ENCODE measurements around the gene RAB11FIP5.
A peak's percentile ranks its signal among the peaks of the same experiment; 100 is the strongest.
"Not testable (repeated sequence)": the region's sequence is repeated elsewhere in the genome, so short reads cannot be mapped to it uniquely, and the experiment has no call there.

Gene RAB11FIP5

DNA sequence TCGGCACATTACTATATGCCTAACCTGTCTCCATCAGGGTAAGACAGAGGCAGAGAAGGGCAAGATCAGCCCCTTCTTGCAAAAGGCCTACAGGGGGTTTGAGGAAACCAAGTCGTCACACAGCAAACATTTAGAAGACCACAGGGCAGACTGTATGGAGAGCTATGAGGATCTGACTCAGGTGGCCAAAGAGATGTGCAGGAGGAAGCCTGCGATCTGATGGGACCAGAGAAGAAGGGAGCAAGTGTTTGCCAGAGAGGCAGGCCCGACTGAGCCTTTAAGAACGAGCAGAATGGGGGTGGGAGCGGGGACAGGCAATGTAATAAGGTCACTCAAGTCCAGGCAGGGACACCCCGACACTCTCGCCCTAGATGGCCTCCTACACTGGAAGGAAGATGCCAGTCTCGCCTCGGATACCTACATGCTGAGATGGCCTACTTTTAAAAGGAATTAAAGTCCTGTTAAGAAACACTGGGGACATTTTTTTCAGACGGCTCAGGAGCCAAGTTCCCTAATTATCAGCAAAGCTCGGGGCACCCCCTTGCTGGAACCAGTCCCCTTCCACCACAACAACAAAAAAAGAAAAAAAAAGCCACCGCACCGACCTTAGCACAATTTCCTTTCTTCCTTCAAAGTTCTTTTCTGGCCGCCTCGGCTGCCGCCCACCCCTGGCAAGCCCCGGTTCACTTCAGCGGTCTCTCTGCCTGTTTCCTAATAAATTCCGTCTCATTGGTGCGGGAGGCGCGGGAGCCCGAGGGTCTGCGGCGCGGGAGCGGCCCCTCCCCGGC is 42.7 kb downstream of the RAB11FIP5 start:
- DNase-seq, result peak; percentile 37

DNA sequence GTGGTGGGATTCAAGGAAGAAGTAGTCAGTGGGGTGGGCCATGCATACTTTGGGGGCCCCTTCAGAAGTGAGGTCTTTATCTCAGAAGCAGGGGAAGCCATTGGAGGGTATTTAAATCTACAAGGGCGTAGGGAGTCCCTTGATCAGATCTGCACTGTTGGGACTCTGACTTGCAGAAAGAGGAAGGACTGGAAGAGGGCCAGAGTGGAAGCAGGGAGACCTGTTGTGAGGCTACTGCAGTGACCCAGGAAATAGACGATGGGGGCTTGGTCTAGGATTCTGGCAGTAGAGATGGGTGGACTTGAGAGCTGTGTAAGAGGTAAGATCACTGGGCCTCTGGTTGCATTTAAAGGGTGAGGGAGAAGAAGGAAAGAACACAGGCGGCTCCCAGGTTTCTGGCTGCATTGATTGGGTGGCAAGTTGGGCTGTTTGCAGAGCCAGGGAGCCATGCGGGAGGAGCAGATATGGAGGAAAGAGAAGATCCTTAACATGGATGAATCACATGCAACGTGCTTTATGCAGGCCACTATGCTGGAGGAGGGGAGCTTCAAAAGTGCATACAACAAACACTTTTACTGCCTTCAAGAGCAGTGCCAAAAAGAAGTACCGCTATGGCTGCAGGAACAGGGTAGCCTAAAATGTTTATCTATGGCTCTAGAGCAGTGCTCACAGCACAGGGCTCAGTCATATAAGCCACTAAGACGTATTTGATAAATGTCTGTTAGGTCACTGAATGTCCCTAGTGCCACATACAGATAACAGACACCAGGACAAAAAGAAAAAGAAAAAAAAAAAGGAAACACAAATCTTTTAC is 43.5 kb downstream of the RAB11FIP5 start:
- DNase-seq, result no peak

DNA sequence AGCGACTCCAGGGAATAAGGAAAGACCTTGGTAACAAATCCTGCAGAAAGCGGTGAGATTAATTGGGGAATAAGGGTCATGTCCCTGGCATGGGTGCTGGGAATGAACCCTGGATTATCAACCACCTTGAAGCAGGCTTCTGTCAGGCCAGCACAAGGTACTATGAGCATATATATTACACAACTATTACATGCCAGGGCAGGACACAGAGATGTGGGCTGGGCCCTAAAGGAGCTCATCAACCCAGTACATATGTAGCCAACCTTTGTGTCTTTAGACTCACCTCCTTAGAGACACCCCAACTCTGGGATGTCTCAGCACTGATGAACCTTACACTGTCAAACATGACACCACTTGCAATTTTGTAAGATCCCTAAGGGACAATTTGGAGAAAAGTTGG is 44.6 kb downstream of the RAB11FIP5 start:
- no peak for DNase-seq

DNA sequence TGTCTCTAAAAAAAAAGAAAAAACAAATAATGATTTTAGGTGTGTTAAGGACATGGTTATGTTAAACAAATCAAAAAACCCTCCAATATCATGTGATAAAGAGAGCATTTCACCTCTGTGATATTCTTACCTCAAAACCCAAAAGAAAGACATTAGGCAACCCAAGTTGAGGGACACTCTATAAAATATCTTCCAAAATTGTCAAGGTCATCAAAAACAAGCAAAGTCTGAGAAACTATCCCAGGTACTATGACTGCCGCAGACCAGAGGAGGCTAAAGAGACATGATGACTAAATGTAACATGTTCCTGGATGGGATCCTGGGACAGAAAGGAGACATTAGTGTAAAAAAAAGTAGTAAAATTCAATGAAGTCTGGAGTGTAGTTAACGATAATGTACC is 45.7 kb downstream of the RAB11FIP5 start:
- DNase-seq, result no peak

DNA sequence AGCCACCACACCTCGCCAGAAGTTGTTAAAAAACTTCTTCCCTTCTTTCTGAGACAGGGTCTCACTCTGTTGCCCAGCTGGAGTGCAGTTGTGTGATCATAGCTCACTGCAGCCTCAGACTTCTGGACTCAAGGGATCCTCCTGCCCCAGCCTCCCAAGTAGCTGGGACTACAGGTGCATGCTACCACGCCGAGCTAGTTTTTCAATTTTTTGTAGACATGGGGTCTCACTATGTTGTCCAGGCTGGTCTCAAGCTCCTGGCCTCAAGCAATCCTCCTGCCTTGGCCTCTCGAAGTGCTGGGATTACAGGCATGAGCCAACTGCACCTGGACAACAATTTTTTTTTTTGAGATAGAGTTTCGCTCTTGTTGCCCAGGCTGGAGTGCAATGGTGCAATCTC is 47.7 kb downstream of the RAB11FIP5 start:
- DNase-seq, result not testable (repeated sequence)

DNA sequence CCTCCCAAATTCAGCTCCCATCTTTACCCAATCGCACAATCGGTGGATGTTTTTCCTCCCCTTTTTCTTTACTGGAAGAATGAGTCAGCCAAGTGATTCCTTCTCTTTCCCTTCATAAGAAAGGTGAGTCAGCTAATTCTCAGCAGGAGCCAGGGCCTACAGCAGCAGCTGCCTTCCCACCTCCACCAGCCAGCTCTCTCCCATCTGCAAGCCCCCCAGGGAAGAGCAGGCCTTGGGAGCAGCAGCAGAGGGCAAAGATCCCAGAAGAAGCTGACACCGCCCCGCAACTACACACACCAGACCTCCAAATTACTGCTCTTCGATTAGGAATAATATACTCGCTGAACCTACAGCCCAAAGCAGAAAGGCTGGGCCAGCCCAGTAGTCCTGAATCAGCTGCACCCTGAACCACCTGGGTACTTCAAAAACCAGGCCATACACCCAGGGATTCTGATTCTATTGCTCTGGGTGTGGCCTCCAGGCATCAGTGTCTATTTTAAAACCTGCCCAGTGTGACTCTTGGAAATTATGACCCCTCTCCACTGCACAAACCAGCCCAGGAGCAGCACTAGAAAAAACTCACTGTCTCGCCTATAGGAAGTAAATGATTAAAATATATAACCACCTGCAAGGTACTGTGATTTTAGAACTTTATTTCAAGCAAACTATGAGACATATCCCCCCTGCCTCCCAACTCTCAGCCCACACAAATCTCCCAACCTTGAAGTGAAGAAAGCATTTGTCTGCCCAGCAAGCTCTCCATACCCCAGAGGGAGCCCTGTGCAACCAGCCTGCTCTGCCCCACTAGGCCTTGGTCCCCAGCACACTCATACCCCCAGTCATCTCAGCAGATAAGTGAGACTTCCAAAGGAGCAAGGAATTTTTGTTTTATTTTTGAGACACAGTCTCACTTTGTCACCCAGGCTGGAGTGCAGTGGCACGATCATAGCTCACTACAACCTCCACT is 48.6 kb downstream of the RAB11FIP5 start:
- no peak for DNase-seq

DNA sequence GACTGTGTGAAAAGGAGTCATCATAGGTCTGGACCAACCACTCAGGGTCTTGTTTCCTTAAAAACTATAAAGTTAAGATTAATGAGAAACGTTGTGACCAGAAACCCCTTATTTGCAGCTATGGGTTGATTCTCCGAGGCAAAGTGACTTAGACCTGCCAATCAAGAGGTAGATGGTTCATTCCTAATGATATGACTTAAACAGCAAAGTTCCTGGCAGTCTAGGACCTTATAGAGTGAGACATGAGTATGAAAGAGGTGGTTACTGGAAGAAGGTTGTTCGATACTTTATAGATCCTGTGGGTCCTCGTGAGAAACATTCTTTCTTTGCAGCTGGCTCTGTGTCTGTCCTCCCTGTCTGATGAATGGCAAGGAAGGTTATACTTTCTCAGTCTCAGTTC is 49.3 kb downstream of the RAB11FIP5 start:
- no peak for DNase-seq

DNA sequence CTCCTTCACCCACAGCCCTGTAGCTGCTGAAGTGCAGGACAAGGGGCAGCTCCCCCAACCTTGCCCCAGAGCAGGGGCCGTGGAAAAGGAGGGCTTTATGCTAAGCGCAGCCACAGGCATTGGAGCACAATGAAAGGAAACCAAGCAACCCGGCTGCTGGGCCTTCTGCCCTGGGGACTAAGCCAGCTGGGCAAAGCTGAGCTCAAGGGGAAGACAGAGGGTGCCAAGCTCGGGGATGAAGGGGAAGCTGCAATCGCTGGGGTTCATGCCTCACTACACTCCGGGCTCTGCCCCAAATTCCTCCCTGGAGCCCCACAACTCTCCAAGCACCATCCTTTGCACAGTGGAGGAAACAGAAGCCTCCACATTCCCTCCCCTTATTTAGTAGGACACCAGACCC is 53.6 kb downstream of the RAB11FIP5 start:
- DNase-seq, result no peak

DNA sequence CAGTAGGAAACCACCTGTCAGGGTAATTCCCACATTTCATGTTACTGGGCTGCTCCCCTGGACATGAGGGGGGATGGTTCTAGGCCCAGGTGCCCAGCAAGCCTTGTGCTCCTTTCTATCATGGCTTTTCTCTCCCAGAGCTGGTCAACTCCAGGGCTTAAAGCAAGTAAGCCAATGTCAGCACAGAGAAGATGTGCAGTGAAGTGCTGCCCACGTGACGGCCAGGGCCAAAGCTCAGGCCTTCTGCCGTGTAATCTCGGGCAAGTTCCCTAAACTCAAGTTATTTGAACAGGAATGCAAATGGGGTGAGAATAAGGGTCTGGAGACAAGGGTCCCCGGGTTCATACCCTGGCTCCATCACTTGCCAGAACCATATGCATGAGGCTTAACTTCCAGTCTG is 57.8 kb downstream of the RAB11FIP5 start:
- no peak for DNase-seq

DNA sequence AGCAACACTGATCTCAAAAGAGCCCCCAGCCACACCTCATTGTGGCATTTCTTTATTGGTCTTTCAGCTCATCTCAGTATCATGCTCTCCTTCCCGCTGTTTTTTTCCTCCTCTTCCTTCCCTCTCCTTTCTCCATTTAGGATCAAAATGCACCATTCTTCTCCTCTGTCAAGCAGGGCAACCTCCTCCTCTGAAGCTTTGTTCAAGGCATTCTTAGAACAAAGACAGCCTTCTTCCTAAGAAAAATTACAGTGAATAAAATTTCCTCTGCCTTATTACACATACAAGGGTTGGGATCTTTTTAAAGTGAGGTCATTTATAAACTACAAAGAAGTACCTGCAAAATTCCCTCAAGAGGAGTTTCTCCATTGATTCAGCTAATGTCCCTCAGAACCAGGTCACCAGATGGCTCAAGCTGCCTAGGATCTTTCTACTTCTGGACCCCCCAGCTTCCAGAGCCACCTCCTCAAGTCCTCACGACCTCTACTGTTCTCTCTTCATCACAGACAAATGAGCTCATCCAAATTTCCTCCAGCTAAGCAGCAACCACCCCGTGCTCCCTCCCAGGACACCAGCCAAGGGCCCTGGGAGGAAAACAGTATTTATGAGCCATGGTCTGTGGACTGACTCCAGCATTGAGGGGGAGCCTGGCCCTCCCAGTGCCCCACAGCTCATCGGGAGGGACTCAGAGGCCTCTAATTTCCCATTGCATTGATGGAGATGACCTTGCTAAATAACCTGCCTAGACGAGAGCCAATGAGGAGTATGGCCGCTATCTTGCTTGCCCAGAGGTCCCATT is 59.2 kb downstream of the RAB11FIP5 start:
- no peak for DNase-seq

DNA sequence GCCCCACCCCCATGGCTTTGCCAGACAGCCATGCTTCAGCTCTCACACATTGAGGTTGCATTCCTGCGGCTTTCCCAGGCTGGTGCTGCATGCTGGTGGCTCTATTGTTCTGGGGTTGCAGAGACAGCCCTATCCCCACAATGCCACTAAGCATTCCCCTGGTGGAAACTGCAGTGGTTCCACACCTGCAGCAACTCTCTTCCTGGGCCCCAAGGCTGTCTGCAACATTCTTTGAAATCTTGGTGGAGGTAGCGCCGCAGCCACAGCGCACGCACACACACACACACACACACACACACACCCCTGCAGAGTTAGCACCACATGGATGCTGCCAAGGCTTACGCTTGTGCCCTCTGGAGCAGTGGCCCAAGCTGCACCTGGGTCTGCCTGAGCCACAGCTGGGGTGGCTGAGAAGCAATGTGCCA is 62.6 kb downstream of the RAB11FIP5 start:
- no peak for DNase-seq

DNA sequence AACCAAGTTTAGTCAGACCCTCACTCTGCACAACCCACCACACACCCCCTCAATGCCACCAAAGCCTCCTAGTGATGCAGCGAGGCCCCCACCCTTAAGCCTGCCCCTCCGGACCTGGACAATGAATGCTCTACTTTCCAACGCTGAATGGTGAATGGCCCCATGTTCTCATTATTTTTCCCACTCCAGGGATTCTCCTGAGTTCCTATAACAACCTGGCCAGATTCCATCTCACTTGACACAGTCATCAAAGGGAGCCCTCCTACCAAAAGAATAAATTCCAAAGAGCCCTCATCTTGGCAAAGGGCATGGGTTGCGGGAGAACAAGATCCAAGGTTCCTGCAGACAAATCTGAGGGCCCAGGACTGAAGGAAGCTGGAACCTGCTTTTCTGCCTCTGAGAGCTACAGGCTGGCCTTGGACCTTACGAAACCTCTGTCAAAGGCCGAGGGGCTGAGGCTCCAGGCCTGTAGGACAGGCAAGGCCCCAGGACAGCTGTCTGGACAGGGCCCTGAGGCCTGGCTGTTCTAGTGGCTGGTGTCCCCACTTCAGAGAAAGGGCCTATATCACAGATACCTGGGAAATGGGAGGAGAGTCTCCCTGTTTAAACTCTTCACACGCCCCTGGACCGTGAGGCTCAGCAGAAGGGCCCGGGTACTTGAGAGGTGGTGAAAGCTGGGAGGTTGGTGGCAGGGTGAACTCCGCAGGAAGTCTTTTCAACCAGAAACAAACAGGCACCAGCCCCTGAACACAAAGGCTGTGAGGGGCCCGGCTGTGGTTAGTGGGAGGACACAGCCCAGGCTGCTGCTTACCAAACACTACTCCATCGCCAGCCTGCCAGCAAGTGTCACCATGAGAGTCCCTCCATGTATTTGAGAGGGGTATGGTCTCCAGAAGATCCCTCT is 68.6 kb downstream of the RAB11FIP5 start:
- no peak for DNase-seq

DNA sequence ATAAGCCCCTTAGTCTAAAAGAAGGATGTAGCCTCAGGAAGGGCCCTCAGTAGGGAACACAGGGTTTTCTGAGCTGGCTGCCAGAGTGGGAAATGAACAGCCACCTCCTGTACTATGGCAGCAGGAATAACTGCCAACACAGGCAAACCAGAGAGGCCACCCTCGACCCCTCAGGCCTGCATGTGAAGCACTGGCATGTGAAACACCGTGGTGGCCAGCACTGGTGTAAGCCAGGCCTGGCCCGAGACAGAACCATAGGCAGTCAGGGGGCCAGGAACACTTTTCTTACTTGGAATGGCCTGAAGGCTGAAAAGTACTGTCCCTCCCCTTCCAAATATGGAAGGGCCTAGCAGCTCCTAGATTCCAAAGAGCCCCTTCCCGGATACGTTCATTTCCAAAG is 69.5 kb downstream of the RAB11FIP5 start:
- DNase-seq, result no peak

DNA sequence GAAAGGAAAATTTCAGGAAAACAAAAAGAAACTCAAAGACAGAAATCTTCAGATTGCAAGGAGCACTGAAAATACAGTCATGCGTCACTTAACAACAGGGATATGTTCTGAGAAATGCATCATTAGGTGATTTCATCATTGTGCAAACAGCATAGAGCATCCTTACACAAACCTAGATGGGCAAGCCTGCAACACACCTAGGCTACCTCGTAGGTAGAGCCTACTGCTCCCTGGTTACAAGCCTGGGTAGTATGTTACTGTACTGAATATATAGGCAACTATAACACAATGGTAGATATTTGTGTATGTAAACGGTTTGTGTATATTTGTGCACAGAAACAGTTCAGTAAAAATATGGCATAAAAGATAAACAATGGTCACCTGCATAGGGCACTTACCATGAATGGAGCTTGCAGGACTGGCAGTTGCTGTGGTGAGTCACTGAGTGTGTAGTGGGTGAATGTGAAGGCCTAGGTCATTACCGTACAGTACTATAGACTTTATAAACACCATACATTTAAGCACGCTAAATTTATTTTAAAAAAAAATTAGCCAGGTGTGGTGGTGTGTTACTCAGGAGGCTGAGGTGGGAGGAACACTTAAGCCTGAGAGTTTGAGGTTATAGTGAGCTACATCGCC is 74.7 kb downstream of the RAB11FIP5 start:
- DNase-seq, result no peak

DNA sequence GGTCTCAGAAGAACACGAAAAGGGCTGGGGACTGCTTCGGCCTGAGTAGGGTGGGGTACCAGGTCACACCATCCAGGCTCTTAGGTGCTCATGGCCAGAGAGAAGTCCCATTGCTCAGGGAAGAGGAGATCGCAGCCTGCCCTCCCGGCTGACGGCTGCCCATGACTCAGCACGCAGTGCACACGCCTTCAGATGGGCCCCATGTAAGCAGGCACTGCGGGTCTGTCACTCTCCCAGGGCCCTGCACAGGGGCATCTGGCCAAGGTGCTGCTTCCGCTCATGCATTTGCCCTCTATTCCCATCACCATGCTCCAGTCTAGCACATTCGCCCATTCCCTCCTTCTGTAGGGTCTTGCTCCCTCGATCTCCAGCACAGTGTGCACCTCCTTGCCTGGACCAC is 76.0 kb downstream of the RAB11FIP5 start:
- no peak for DNase-seq

DNA sequence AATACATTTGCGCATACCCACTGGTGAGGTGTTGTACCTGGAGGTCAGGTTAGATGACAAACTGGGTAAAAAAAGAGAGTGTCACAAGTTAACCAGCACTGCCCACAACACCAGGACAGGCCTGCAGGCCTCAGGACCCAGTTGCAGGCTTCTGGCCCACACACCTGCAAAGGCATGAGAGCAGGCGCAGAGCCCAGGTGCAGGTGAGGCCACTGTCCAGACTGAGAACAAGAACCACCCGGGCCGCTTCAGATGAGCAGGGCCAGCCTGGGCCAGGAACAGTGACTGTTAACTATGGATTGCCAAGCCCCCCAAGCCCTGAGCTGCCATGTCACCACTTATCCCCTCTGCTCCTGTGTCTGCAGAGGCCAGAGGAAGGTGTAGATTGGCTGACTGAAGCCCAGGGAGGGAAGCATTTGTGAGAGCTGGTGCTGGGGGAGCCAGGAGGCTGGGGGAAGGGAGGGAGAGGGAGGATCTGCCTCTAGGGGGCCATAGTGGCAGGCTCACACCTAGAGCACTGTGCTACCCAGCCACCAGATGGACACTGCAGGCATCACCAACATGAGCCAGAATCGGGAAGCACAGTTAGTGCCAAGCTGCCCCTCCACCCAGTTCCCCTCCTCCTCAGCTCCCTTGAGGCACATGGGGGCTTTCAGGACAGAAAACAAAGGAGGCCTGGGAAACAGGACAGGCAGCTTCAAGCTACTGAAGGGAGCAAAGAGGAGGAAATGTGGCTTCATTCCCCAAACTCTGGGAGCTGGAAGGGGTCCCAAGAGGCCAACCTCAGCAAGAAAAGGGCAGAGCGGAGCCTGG is 76.6 kb downstream of the RAB11FIP5 start:
- DNase-seq, result no peak

DNA sequence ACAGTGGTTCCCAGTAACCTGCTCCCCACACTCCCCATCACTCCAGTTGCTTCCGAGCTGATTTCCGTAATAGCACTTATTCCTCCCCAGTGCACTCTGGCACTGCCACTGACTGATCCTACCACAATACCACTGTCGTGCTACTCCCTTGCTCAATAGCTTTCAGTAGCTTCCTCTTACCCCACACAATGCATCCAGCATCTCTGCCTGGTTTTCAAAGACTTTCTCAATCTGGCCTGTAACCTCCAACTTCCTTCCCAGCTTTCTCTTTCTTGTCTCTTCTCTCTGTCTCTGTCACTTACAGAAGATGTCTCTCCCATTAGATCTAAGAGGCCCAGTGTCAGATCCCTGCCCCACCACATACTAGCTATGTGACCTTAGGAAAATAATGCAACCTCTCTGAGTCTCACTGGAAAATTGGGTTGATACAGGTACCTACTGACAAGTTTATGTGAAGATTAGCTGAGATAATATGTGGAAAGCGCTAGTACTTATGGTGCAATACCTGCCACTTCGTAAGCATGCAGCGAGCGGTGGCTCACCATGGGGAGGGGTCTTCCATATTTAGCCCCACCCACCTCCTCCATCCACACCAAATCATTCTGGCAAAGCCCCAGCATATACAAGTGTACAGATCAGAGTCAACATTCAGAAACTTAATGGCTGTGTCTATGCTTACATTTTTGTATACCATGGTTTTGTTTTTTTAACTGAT is 77.9 kb downstream of the RAB11FIP5 start:
- no peak for DNase-seq

DNA sequence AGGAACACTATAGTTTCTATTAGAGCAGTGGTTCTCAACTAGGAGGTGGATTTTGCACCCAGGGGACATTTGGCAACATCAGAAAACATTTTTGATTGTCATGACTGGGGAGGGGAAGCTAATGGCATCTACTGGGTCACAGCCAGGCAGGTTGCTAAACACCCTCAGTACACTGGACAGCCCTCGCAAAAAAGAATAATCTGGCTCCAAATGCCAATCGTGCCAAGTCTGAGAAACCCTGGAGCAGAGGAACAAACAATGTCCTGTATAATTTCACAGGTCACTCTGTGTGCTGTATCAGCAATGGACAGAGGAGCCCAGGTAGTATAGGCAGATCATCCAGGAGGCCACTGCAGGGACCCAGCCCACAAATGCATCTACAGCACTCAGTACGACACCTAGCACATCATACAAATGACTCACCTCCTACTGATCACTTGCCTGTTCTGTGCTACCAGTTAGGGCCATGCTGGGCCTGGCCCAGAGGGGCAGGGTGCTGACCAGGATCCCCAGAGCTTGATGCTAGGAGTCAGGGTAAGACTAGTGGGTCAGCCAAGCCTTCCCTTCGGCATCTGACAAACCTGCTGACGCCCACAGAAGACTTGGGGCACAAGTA is 78.9 kb downstream of the RAB11FIP5 start:
- DNase-seq, result no peak

All from right hindlimb (tissue), 1 donor.